Fibroblast of skin of left quadriceps (primary cell): ENCODE measurements around the gene N4BP3.
A peak's percentile ranks its signal among the peaks of the same experiment; 100 is the strongest.

ENCODE experiments used
- DNase-seq, 2 experiments: peaks; one replicate each; pipeline ENCODE4 v3.0.0-alpha.2; 2013; ENCODE audit warnings: low read depth in 2 of 2

The N4BP3 gene

DNA sequence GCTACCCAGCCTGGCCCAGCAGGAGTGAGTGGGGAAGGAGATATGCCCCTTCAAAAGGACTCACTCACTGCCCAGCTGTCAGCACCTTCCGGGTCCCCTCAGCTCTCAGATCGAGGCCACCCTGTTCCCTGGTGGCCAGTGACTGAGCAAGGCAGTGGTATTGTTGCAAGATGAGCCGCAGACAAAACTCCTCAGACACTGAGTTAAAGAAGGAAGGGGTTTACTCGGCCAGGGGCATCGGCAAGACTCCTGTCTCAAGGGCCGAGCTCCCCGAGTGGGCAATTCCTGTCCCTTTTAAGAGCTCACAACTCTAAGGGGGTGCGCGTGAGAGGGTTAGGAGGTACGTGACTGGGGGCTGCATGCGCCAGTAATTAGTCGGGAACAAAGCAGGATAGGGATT, 9.7 kb upstream of the N4BP3 start:
- DNase-seq, result no peak

DNA sequence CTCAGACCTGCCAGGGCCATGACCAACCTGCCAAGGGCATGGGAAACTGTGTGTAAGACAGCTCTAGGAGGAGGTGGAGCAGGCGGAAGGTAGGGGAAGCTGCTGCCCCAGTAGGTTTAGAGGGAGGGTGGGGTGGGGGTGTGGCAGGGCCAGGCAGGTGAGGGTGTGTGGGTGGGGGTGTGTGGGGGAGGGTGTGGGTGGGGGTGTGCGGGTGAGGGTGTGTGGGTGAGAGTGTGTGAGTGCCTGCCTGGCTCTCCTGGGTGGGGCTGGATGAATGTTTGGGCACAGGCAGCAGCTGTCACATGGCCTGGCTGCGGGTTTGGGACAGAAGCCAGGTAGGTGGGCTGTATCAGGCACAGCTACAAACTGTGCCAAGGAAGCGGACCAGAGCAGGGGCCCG, 8.8 kb upstream of the N4BP3 start:
- no peak for DNase-seq

DNA sequence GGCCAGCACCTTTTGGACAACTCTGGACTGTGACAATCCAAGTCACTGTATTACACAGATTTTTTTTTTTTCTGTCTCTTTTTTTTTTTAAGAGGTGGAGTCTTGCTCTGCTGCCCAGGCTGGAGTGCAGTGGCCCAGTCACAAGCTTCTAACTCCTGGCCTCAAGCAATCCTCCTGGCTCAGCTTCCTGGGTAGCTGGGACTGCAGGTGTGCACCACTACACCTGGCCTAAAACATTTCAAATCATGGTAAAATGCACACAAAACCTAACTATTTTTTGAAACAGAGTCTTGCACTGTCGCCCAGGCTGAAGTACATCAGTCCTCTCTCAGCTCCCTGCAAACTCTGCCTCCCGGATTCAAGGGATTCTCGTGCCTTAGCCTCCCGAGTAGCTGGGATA, 7.2 kb upstream of the N4BP3 start:
- no peak for DNase-seq

GRCh38 chr5:178106556-178107239, 6.6 kb upstream of the N4BP3 start:
- DNase-seq, result no peak

DNA sequence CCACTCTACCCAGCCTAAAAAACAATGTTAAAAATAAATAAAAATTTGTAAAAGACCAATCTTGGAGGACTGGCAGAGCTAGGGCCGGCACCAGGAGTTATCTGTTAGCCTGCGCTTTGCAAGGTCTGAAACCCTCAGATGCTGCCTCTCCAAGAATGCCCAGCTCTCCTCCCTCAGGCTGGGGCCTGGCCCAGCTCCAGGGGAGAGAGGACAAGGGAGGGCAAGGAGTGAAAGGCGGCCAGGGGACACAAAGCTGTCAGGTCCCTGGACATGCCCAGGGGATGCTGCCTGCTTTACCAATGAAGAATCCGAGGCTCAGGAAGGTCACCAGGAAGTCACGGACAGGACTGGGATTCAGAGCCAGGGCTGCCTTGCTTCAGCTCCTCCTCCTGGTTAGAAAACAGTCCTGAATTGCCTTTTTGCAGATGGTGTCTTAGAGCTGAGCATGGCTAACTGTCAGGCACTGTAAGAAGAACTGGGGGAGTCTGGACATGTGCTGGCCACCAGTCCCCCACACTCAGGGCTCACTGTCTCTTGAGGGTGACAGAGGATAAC, 5.5 kb upstream of the N4BP3 start:
- no peak for DNase-seq

DNA sequence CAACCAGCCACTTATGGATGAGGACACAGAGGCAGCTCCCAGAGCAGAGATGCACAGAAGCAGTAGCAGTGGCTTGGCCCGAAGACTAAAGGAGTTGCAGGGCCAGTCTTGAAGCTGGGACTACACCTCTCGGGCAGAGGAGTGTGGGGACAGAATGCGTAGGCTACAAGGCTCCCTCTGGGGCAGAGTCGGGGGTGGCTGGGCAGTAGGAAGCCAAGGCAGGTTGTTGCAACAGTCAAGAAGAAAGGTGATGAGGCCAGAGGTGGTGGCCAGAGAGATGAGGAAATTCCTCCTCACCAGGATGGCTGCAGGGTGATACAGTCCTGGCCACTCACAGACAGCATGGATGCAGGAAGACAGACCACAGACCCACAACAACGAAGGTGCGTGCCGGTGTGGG, 4.9 kb upstream of the N4BP3 start:
- DNase-seq, result no peak

- DNase-seq, result no peak
Observed at GRCh38 chr5:178108966-178109365, 4.4 kb upstream of the N4BP3 start.

GRCh38 chr5:178110511-178110910, 2.8 kb upstream of the N4BP3 start:
- DNase-seq, result no peak

DNA sequence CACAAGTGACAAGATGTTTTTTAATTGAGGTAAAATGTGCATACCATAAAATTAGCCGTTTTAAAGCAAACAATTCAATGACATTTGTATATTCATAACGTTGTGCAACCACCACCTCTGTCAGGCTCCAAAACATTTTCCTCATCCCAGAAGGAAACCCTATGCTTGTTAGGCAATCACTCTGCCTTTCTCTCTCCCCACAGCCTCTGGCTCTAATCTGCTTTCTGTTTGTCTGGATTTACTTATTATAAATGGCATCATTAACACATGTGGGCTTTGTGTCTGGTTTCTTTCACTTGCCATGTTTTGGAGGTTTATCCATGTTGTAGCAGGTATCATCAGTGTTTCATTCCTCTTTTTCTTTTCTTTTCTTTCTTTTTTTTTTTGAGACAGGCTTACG, 1.4 kb upstream of the N4BP3 start:
- DNase-seq, result peak; percentile 25 to 29

DNA sequence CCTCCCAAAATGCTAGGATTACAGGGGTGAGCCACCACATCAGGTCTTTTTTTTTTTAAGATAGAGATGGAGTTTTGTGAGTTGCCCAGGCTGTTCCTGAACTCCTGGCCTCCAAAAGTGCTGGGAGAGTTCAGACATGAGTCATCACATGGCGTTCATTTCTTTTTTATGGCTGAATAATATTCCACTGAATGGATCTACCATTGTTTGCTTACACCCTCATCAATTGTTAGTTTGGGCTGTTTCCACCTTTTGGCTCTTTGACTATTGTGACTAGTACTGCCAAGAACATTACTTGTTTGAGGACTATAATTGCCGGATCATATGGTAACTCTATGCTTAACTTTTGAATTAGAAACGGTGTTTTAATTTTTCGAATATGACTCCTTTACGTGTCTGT, 787 bp upstream of the N4BP3 start:
- DNase-seq, result no peak

- no peak for DNase-seq
Observed at GRCh38 chr5:178113841-178114324, 551 bp downstream of the N4BP3 start.

- no peak for DNase-seq
Observed at GRCh38 chr5:178114325-178115135, 1.2 kb downstream of the N4BP3 start.

DNA sequence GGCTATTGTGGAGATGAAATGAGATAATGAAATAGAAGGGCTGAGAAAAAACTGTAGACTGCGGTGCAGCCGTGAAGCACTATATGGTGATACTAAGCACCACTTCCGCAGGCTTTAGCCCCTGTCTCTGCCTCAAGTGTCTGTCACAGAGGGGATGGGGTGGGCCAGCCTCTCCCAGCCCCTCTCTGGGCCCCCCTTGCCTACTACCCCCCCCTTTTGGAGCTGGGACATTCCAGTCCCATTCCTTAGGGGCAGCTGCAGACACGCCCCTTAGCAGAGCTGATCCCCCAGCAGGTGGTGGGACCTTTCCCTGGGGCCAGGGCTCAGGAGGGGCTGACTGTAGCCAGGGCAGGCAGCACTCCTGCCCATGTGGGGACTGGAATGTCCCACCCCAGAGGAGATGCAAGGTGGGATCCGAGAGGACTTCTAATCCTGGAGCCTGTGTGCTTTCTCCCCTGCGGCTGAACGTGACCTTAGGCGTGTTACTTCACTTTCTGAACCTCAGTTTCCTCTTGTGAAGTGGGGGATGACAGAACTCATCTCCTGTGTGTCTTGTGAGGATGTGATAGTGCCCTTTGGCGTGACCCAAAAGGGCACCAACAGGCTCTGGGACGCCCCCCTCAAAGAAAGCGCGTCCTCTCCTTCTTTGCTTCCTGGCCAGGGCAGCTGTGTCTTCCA, 1.9 kb downstream of the N4BP3 start:
- DNase-seq, result no peak

GRCh38 chr5:178115814-178116142, 2.4 kb downstream of the N4BP3 start:
- no peak for DNase-seq

- no peak for DNase-seq
Observed at GRCh38 chr5:178116143-178116885, 3.0 kb downstream of the N4BP3 start.

DNA sequence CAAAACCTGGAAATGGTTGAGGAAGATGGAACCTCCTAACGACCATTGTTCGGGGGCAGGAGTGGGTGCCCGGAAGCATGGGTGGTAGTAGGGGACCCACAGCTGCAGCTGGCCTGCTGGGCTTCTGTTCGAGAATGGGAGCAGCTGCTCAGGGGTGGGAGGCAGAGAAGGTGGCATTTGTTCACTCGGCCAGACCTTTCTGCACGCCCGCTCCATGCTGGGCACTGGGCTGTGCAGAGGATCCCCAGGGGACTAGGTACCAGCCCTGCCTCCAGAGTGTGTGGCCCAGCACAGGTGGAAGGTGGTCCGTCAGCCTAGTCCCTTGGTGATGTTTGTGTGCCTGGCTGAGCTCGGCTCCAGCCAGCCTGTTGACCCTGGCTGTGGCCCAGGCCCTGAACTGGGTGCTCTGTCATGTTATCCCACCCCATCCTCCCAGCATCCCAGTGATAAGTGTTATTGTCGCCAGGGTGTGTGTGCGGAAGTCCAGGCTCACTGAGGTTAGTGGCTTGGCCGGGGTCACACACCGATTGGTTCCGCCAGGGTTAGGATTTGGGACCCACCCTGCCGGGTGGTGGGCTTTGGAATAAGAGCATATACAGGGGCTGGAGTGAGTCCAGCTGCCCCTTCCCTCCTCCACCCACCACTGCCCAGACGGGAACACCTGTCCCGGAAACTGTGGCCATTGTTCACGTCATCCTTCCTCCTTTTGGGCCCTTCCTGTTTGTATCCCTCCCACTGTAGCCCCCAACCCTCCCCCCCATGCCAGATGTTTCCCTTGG, 4.8 kb downstream of the N4BP3 start:
- no peak for DNase-seq

- DNase-seq, result no peak
Observed at GRCh38 chr5:178119915-178120606, 6.7 kb downstream of the N4BP3 start.

DNA sequence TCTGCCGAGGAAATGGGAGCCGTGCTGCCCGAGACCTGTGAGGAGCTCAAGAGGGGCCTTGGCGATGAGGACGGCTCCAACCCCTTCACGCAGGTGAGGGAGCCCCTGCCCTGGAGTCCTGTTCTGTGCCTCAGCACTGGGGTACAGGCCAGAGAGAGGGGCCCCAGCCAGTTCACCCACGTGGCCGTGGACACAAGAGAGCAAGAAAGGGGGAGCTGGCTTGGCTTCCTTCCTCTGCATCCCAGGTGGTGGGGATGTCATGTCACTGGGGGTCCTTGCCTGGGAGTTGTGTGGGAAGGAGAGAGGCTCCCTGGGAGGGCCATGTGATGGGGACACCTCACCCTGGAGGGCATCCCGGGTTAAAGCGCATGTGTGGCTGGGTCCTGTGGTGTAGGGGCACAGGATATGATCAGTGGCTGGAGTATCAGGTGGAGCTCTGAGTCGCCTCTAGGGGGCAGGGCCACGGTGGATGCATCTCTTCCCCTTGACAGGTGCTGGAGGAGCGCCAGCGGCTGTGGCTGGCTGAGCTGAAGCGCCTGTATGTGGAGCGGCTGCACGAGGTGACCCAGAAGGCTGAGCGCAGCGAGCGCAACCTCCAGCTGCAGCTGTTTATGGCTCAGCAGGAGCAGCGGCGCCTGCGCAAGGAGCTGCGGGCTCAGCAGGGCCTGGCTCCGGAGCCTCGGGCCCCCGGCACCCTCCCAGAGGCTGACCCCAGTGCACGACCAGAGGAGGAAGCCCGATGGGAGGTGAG, 7.5 kb downstream of the N4BP3 start:
- peak; percentile 53 to 64 for DNase-seq

DNA sequence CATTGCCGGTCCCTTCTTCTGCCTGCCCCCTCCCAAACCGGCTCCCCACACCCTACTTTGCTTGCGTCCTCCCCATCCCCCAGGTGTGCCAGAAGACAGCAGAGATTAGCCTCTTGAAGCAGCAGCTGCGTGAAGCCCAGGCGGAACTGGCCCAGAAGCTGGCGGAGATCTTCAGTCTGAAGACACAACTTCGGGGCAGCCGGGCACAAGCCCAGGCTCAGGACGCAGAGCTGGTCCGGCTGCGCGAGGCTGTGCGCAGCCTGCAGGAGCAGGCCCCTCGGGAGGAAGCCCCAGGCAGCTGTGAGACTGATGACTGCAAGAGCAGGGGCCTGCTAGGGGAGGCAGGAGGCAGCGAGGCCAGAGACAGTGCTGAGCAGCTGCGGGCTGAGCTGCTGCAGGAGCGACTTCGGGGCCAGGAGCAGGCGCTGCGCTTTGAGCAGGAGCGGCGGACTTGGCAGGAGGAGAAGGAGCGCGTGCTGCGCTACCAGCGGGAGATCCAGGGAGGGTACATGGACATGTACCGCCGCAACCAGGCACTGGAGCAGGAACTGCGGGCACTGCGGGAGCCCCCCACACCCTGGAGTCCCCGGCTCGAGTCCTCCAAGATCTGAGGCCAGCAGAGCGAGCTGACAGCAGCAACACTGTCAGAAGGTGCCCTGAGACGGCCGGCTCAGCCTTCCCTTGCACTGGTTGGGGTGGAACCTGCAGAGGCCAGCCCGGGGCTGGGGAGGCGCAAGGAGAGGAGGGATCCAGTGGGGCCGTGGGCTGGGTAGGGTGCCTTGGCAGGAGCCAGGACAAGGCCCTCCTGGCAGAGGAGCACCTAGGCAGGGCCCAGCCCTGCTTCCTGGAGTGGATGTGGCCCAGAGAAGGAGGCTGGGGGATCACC, 8.3 kb downstream of the N4BP3 start:
- no peak for DNase-seq
